COLO829 (cell line): ENCODE measurements around the gene DCBLD2.

Source experiments
- DNase-seq: peaks from one replicate; pipeline ENCODE4 v3.0.0; 2012; ENCODE audit warnings: low spot score

DCBLD2 gene

DNA sequence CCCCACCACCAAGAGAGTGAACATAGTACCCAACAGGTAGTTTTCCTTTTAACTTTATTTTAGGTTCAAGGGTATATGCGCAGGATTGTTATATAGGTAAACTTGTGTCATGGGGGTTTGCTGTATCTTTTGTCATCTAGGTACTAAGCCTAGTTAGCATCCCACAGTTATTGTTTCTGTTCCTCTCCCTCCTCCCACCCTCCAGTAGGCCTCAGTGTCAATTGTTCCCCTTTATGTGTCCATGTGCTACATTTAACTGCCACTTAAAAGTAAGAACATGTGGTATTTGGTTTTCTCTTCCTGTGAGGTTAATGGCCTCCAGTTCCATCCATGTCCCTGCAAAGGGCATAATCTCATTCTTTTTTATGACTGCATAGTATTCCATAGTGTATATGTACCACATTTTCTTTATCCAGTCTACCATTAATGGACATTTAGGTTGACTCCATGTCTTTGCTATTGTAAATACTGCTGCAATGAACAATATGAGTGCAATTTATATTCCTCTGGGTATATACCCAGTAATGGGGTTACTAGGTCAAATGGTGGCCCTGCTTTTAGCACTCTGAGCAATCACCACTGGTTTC lies 72.2 kb downstream of the DCBLD2 start:
- DNase-seq = no peak

DNA sequence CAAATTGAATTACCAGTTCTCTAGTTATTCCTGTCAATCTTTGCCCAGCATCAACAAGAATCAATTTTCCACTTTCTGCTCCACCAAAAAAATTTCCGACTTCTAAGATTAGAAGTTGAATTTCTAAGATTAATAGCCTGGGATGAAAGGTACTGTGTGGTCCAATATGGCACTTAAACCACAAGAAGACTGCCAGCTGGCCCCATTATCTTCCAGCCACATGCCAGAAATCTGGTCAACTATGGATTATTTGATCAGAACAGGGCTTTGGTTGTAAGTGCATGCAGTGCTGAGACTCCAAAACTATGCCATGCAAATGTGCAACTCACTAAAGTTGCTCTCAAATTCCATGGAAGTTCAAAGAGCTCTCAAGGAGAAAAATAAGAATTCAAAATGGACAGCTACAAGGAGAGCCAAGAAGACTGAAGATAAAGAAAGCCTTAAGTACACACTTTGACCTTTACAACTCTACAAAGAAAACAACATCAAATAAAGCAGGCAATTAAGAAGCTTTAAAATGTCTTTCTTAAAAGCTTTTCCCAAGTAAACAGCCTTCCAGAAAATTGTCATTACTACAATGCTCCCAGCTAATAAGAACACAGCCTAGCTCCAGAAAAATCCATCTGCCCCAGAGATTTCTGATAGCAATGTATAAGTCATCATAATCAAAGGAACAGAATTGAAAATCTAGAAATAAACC lies 74.1 kb downstream of the DCBLD2 start:
- no peak for DNase-seq

DNA sequence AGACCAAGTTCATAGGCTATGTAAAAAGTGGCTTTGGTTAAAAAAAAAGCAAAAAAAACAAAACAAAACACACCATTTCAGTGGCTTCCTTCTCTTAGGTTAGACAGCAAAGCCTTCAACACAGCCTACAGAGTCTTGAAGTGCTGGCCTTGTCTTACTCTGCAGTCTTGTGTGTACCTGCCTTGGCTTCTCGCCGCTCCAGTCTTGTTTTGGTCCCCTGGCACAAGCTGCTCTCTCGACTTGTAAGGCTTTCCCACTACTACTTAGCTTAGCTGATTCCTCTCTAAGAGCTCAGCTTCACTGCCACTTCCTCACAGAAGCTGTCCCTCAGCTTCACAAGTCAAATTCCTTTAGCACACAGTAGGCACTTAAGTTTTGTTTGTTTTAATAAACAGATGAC lies 75.4 kb downstream of the DCBLD2 start:
- DNase-seq = no peak

DNA sequence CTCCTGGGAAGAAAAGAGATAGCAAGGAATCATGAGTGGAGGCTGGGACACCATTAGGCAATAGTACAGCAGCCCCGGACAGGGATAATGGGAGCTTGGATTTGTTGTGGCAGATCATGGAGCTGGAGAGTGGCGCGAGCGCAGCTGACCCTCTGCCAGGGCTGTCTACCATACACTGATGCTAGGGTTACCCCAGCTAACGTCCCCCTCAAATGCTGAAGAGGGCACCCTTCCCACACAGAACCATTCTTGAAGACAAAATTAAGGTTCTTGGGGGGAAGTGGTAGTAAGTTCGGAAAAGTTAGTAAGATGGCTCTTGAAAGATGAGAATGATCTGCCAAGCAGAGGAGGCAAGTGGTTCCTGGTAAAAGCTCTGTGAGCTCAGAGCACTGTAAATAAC lies 77.2 kb downstream of the DCBLD2 start:
- no peak for DNase-seq

DNA sequence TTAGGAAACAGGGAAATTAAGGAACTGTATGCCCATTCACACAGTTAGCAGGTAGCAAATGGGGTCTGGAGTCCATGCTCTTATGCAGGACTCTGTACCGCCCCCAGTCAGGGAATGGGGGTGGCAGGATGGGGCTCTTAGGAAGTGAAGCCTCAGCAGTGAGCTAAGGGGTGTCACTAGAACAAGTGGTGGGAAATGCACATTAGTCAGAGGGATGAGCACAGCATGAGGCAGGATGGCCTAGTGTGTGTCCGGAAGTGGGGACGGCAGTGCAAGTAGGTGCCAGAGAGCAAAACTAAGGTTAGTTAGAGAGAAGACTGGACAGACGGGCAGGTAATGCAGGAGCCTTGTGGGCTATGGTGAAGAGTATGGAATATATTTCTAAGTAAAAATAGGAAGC lies 77.7 kb downstream of the DCBLD2 start:
- no peak for DNase-seq

DNA sequence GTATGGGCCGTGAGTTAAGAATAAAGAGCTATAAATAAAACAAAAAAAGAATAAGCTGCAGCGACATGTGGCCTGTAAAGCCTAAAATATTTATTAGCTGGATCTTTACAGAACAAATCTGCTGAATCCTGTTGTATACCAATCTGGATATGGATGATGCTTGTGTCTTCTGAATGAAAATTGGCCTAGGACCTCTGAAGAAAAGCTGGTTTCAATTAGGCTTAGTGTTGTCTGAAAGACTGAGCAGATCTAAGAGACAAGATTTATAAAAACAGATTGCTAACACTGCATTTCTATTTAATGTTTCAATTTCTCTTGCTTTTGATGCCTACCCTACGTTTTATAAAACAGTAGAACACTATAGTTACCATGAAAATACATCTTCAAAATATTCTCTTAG lies 80.4 kb downstream of the DCBLD2 start:
- DNase-seq = no peak

DNA sequence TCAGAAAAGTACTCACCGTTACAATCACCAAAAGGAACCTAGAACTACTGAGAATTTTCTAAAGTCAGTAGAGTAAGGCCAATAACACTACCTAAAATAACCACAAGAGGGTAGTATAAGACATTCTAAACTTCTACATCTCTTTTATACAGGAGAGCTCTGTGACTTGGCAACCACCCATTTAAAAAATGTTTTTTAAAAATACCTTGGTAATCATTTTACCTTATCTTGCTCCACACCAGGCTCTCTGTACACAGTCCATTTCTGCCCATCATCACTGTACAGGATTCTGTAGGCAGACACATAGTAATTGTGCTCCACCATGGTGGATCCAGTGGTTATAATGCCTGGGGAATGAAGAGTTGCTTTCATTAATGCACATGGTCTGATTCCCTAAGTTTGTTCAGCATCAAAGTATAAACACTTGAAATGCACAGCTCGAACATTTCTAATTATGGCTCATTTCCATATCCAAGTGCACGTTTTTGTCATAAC lies 83.9 kb downstream of the DCBLD2 start:
- peak; percentile 63 for DNase-seq

DNA sequence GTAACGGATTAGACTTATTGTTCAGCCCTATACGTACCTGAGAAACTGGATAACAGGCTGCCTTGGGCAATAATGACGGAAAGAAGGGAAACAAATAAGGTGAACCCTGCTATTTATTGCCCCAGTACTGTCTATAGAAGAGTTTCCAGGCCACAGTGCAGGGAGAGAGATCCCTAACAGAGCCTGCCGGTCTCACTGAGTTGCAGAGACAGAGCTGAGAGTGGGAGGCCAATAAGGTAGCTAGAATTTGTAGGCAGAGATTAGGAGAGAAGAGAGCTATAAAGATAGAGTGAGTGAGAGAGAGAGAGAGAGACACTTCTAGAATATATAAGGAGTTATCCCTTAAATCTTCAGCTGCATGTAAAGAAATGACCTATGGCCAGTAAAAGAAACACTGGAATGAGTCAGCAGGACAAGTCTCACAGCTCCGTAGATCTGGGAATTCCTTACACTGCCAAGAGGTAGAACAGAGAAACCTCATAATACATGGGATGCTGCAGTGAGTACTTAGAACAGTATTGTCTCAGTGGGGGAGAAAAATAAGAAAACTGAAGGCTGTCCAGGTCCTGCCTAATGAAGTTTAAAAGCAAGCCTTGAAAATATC lies 86.6 kb downstream of the DCBLD2 start:
- DNase-seq = peak; percentile 74

DNA sequence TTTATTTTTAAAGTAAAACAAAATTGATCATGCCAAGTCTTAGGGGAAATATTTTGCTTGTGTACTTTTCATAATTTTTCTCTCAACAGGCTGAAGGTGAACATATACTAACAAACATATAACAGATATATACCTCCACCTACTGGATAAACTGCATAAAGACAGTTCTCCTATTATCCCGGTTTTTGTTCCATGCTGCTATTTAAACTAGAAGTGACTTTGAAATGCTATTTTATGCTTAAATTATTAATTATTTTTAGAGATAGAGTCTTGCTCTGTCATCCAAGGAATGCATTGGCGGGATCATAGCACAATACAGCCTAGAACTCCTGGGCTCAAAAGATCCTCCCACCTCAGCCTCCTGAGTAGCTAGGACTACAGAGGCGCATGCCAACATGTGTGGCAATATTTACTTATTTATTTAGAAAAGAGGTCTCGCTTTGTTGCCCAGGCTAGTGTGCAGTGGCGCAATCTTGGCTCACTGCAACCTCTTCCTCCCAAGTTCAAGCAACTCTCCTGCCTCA lies 88.6 kb downstream of the DCBLD2 start:
- DNase-seq = peak; percentile 61

DNA sequence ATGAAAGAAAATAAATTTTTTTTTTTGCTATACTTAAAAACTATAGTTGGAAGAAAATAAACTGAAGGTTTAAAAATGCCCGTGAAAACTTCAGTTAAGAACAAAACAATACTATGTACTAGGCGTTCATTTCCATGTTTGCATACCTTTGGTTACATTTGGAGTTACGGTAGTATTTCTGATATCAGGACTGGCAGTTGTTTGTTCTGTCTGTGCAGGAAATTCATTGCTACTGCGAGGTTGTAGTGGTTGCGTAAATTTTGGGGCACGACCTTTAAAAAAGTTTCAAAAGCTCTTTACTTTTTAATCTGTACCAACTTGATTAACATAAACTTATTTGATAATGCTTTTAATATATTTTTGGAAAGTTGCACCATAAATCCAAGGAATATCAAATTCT lies 90.4 kb downstream of the DCBLD2 start:
- no peak for DNase-seq

DNA sequence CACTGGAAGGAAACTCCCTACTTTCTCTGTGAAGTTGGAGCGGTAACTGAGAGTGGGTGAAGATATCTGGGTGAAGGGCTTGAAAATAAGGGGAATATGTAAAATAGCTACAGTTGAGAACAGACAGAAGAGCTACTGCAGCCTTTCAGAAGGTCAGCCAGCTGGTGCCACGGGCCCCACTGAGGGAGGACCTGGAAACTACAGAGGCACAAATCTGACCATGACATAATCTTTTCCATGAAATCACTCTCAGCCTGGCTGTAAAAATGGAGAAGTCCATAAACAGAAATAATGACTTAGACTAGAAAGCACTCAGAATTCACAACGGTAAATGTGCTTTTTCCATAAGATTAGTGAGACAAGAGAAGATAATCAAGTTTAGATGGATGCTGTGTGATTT lies 91.9 kb downstream of the DCBLD2 start:
- no peak for DNase-seq

DNA sequence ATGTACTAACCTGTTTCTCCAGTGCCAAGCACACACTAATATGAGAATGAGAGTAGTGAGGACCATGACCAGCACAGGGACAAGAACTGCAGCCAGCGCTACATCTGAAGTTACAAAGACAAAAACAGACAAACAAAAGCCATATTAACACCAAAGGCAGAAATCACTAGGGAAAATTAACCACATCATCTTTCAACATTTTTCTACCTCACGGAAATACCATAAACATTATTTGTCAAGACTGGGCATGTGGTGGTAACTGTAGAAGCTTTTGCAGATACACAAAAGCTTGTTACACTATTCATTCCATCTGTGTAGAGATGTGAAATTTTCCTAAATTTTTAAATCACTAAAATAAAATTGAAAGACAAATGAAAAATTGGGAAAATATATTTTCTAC lies 93.4 kb downstream of the DCBLD2 start:
- DNase-seq = no peak

DNA sequence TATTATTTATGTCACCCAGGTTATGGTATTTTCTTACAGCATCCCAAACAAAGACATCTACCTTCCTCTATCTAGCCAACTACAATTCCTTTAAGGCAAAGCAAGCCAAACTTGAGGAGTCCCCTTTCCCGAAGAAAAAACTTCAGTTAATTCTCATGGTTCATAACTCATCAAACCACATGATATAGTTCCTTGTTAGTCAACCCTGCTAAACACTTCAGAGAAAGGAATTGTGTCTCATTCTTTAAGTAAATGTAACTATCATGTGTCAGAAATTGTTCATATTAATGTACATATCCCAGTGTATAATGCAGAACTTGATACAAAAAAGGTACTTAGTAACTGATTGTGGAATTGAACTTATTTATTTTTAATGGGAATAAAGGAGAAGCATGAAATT lies 93.9 kb downstream of the DCBLD2 start:
- no peak for DNase-seq

DNA sequence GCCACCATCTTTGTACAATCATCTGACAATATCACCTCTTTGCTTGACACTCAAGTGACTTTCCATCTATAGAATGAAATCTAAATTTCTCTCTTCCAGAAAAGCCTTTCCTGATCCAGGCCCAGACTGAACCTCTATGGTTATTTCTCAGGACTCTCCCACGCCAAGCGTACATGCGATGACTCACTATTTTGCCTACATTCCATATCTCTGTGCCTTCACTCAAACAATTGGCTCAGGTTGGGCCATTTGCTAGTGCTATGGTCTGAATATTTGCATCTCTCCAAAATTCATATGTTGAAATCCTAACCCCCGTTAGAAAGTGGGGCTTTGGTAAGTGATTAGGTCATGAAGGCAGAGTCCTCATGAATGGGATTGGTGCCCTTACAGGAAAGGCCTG lies 94.5 kb downstream of the DCBLD2 start:
- DNase-seq = no peak

DNA sequence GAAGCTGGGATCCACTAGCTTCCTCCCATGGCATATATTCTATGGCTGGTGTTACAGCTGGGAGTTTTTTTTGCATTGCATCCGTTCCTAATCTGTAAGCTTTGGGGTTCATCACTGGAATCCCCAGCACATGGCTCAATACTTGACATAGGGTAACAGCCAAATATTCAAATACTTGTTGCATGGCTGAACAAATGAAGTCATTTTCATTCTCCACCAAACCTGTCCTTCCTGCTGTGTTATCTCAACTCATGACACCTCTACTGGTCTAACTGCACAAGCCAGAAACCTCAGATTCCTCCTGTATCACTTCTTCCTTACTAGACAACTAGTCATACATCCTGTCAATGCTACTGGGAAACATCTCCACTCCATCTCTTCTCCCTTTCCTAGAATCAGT lies 95.0 kb downstream of the DCBLD2 start:
- DNase-seq = no peak

DNA sequence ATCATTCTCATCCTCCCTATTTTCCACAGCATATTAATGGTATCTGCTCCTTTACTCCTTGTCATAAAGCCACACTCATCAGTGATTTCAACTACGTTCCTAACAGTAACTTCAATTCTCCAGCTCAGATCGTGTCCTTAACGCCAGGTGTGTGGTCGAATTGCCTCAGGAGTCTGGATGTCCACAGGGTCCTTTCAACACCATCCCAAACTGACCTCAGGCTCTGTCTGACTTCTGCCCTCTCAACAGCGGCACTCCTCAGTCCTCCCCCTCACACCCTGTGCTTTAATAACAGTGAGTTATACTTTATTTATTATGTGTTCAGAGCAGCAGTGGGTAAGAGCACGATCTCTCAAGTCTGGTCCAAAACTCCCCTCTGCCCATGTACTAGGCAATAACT lies 95.9 kb downstream of the DCBLD2 start:
- no peak for DNase-seq

DNA sequence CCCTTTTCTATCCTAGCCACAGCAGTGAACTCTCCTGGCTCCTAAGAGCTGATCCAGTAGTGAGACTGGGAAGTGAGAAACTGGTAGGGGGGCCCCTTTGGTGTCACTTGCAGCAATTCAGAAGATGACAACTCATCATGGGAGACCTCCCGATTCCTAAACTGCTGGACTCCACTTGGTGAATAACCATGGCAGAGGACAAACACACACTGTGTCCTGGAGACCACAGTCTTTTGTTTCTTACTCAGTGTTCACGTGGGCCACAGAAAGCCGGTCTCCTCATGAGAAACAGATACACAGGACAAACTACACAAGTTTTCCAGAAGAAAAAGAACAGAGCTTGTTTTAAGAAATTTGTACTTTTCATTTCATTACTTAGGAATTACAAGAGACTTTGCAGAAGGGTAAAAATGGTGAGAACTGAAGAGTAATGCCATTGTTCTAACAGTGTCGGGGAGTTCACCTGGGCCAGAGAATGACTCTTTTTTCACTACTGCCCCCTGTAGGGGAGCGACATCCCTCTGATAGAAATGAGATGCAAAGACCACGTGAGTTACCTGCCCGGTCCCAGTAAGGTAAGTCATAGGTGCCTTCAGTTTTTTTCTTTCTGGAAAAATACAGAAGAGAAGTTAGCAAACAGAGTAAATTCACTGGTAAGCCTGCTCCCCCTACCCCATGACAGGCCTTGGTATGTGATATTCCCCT lies 100.3 kb downstream of the DCBLD2 start:
- DNase-seq = no peak

DNA sequence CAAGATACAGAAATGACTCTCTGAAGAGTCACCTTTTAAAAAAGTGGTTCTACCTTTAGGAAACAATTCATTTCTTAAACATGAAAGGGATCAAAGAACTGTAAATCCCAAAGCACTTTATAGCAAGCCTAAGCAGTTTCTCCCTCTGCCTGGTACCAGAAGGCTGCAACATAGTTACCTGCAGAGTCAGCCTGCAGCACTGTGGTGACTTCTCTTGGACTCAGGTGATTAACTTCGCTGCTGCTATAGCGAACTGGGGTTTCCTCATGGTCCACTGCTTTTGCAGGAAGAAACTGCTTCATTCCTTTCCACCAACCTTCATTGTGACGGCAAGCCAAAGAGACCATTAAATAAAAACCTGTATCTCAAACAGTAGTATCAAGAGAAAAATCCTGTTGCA lies 101.1 kb downstream of the DCBLD2 start:
- DNase-seq = no peak

DNA sequence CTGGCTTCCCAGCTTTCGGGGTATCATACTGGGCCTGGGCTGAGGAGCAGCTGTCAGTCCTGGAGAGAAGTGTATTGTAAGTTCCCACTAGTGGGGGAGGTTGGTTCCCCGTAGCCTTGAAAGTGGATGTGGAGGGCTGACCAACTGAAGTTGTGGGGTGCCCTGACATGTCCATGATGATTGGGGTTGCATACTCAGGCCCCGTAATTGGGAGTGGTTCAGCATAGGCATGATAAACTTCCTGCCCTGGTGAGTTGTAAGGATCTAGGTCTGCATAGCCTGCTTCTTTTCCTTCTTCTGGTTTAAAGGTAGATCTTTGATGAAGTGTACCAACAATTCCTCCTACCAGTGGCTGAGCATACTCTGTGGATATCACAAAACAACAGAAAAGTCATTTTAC lies 102.0 kb downstream of the DCBLD2 start:
- DNase-seq = no peak

DNA sequence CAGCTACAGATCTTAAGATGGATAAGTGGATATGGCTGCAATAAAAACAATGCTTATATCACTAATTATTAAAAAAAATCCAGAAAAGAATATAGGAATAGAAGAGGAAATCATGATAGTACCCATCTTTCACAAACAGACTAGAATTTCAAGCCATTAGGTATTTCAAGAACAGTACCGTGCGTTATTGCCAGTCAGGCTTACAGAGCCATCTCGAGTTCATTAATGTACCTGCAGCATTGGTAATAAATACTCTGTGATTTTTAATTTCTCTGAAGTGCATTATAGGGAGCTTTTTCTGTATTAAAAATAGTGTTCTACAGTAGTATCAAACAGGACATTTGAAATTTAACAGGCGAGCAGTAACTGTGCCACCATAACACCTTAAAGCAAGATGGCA lies 102.7 kb downstream of the DCBLD2 start:
- DNase-seq = no peak

DNA sequence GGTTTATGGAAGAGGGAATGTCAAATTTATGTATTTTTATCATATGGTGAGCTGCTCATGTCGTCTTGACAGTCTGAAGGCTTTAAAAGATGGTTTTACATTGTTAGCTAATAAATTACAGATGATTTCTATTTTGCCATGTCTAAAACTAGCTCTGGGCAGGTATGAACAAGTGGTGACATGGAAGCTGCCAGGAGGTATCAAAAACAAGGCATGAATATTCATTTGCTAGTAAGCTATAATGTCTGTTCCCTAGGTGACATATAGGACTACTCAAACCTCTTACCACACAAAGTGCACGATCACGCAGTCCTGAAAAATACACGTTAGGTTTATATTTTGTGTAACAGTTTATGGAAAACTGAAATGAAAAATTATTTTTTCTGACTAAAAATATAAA lies 103.6 kb downstream of the DCBLD2 start:
- no peak for DNase-seq

DNA sequence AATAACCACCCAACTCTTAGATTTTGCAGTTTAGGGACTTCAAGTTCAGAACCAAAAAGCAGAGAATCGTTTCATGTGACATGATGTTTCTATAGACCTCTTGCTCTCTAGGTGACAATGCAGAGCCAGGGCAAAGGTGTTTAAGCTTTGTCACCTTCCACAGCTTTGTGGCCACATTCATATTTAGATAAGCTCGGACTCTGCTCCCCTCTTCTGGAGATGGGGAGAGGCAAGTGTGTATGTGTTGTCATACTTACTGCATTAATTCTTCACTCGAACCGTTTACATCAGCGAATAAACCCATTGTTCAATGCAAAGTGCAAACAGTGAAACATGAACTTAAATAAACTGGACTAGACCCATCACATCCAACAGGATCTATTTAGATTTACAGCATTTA lies 105.2 kb downstream of the DCBLD2 start:
- no peak for DNase-seq

DNA sequence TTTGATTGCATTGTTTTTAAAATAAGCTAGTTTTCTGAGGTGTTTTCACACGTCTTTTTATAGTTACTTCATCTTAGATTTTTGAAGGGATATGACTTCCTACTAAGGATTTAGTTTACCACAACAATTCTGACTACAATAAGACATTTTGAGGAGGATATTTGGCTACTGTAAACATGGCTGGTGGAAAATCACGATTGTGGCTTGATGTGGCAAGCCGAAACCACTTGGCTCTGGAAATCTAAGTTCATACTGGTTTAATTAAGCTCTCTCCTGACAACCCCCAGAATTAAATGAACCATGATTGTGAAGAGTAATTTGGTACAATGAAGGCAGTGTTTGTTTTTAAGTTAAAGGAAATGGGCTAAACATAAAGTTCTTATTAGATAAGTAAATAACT lies 107.5 kb downstream of the DCBLD2 start:
- DNase-seq = no peak
